Central memory CD4-positive, alpha-beta T cell (primary cell): ENCODE data around the gene KRT85.
"Not testable (repeated sequence)": the region's sequence is repeated elsewhere in the genome, so short reads cannot be mapped to it uniquely, and the experiment has no call there.

Source experiments
- DNase-seq: peaks from one replicate; pipeline ENCODE4 v3.0.0; 2022
- total RNA-seq, 3 experiments: gene quantifications; one replicate each; lab custom pipeline; 2026; lab: John Stamatoyannopoulos, UW

Gene KRT85
- total RNA-seq, result 0 reads per million in 3 experiments

DNA sequence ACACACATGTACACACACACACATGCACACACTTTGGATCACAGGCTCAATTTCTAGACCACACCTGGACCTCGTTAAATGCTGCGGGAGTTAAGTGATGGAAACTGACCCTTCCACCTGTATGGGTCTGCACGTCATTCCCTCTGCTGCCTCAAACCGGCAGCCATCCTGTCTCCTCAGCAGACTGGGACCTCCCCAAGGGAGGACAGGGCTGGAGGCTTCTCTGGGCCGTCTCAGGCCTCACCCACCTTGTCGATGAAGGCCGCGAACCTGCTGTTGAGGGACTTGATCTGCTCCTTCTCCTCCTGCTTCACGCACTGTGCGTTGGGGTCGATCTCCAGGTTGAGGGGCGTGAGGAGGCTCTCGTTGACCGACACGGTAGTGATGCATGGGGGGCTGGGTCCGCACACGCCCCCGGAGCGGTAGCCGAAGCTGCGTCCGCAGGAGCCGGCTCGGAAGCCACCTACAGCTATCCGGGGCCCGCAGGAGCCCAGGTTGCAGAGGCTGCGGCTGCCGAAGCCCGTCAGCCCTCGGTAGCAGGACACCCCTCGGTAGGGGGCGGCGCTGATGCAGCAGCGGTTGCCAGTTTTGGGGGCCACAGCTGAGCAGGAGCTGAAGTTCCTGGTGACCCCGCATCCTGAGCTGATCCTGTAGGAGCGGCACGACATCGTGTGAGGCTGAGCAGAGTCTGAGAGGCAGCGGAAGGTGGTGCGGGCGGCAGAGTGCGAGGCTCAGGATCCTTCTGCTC lies at the start of gene KRT85:
Gene KRT85, minus strand, starts transcription at position 744 of the 748 bp plus-strand sequence. Its CDS starts 76 bp downstream, at position 668.
- DNase-seq, result no peak

DNA sequence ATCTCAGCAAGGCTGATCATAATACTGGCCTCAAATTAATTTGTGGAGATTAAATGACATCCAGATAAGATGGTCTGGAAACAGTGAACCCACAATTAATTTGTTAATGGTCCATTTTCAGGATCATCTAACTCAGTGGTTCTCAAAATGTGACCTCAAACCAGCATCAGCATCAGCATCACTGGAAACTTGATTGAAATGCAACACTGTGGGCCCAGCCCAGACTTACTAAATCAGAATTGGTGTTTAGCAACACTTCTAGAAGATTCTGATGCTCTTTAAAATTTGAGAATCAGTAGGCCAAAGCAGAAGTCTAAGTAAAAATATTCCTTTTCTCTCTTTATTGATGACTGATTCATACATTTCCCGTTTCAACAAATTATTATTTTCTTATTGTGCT lies 49.5 kb upstream of the KRT85 start:
- DNase-seq, result no peak

DNA sequence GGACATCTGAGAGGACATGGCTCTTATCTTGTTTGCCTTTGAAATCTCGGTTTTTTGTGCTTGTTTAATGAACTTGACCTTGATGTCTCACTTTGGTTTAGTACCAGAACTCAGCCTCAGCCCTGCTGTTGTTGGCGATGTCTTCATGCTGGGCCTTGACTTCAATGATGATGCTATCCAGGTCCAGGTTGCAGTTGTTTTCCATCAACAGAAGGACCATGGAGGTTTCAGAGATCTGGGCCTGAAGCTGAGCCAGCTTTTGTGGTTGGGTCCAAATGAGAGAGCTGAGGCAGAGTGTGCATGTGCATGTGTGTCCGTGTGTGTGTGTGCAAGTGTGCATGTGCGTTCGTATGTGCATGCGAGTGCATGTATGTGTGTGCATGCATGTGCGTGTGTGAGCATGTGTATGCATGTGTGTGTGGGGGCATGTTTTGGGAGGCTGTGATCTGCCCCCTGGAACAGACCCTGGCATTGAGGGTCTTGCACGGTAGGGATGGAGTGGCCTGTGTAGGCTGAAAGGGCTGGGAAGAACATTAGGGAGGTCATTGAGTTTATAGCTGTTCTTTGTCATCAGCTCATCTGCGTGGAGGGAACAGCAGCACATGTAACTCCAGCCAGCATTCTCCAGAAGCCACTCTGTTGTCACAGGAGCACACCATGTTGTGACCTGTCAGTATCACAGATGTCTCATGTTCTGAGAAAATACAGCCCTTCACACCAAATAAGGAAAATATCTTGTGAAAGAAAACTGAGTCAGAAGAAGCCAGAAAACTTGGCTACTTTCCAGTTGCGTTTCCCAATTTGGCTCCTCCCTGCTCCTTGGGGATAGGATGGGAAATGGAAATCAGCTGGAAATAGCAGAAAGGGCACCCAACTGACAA lies 48.8 kb upstream of the KRT85 start:
- DNase-seq, result no peak

DNA sequence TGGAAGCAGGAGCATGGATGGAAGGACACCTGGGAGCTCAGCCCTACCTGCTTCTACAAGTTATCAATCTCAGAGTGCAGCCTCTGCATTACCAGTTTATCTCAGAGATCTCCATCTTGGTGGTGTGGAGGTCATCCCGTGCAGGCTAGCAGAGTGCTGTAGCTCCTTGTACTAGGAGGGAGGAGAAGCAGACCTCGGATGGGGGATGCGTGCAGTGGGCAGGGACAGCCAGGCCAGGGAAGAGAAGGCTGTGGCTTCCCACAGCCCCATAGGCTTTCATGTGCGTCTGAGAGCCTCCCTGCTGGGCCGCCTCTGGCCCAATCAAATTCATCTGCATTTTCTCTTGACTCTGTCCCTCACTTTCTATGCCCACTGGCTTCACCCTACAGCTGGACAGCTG lies 47.7 kb upstream of the KRT85 start:
- DNase-seq, result no peak

DNA sequence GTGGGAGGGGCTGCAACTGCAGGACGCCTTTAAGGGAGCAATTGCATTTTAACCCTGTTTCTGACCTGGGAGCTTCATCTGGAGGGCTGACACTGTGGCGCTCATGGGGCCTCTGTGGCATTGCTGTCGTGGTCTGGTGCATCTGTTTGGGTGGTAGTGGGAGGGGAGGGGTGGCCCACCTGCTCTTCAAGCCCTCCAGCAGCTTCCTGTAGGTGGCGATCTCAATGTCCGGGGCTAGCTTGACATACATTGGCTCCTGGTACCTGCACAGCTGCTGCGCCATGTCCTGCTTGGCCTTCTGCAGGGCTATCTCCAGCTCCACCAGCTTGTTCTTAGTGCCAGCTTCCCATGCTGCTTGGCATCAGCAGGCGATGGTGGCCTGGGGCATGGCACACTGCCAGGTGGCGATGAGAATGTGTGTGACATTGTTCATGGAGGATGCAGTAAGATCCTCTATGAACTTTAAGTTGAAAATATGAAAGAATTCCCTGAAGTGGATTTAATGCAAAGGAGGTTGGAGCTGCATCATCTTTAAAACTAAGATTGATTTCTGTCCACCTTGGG lies 46.6 kb upstream of the KRT85 start:
- DNase-seq, result no peak

DNA sequence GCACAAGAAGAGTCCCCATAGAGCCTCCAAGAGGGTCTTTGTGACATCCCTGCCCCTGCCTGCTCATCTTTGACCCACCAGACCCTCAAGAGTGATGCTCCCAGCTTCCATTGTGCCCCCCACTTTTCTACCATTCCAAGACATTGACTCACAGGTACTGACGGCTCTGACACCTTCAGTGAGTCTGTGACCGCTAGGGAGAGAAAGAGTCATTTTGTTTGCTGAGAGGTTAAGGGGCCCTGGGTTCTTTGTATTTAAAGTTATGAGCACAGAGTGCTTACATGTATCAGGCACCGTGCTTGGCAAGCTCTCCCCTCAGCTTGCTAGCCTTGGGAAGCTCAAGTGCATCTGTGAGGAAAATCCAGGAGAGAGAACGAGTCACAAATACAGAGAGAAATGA lies 45.9 kb upstream of the KRT85 start:
- no peak for DNase-seq

DNA sequence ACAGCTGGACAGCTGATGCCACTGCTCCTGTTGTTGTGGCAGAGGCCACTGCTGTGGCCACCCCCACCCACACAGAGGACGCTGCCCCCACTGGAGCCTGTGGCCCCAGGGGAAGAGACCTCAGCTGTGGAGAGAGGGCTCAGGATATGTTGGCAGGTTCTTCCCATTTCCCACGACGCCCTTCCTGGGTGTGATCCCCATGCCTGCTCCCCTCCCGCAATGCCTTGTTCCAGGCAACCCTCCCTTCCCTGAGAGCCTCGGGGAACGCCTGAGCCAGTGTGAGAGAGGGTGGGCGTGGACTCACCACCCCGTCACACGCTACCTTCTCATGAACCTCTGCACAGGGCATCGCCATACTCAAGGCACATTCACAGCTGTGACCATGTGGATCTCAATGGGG lies 44.5 kb upstream of the KRT85 start:
- DNase-seq, result no peak

DNA sequence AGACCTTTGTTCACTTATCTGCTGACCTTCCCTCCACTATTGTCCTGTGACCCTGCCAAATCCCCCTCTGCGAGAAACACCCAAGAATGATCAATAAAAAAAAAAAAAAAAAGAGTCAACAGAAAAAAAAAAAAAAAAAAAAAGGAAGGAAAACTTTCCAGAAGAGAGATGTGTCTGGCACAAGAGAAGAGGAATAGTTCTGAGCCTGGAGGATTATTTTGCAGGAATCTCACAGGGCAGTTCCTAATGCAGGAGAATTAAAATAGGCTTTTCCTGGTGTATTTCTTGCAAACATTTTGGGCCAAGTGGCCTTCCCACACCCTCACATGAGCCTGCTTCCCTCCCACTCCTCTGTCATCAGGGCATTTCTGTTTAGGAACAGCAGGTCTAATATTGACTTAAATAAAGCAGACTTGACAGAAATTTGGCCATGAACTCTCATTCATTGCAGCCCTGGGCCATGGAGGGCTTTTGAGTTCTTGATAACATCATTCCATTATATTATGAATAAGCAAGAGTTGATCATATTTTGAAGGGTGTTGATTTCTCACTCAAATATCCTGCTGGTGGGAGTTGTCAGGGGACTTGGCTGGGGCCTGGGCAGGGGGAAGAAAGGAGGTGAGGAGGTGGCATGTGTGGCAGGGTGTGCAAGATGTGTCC lies 43.4 kb upstream of the KRT85 start:
- DNase-seq, result not testable (repeated sequence)

DNA sequence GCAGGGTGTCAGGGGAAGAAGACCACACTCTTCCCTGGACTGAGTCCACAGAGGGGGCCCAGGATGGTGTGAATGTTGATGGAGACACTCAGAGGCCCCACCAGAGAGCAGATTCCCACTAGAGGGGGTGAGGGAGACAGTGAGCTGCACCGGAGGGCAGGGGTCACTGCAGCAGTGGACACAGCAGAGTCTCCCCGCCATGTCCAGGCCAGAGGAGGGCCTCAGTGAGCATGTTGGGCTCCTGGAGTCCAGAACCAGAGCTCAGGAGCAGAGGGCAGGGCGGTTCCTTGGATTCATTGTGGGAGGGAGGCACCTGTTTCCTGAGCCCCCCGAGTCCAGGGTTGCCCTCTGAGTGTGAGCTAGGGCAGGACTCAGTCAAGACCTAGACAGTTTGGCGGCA lies 40.6 kb upstream of the KRT85 start:
- DNase-seq, result no peak

DNA sequence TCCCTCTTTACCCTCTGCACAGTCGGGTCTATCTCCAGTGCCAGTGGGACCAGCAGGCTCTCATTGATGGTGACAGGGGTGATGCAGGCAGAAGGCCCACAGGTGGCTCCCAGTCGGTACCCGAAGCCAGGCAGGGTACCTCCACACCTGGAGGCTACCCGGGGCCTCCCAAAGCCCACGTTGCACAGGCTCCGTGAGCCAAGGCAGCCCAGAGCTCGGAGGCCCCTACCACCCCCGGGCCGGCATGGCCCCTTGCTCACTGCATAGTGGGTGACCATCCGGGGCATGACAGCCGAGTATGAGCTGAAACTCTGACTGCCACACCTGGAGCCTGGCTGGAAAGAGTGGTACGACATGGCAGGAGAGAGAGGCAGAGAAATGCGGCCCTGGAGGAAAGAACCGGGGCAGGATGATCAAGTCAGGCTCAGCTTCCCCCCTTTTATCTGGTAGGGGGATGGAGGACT lies 38.7 kb upstream of the KRT85 start, which contains the start of gene KRT82:
Gene KRT82, minus strand, starts transcription at position 414 of the 464 bp plus-strand sequence. Its CDS starts 58 bp downstream, at position 356.
- no peak for DNase-seq

DNA sequence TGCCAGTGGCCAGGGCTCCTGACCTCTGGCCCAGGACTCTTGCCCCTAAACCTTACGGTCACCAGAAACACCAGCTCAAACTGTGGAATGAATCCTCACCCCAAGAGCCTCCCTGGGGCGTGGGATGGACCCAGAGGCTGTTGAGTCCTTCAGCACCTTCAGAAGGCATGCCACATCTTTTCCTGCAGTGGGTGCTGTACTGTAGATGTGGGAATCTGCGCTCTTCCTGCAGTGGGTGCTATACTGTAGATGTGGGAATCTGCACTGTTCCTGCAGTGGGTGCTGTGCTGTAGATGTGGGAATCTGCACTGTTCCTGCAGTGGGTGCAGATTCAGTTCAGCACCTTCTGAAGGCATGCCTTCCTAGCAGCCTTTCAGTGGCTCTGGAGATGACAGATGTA lies 37.7 kb upstream of the KRT85 start:
- no peak for DNase-seq

DNA sequence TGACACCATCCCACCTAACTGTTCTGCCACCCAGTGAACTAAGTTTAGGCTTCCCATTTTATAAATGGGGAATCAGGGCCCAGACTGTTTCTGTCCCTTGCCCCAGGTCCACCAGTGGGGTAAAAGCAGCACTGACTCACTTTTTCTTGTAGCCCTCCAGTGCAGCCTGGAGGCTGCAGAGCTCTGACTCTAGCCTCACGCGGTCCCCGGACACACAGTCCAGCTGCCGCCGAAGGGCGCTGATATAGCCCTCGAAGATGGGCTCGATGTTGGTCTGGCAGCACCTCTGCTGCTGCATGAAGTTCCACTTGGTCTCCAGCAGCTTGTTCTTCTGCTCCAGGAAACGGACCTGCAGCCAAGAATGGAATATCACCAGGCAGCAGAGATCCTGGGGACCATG lies 36.3 kb upstream of the KRT85 start:
- no peak for DNase-seq

DNA sequence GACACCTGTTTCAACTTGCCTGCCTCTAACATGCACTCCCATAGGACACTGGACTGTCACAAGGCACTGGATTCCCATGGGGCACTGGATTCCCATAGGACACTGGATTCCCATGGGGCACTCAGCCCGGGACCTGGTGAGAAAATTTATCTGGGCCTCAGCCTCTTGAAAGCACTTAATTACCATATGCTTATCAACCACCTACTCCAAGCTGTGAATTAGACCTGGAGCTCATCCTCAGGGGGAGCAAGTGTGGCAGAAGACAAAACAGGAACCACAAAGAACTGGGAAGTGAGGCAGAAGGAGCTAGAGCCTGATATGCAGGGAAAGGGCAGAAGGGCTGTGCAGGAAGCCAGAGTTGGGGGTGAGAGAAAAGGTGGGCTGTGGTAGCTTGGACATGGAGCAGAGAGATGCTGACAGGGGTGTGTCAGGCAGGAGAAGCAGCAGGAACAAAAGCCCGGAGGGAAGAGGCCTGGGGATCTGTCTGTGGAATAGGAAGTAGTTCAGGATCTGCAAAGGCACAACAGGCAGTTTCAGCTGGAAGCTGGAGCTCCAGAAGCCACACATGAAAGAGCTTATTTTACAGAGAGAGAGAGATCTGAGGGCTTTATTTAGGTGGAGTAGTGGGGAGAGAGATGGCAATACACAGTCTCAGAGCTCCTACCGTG lies 35.7 kb upstream of the KRT85 start:
- DNase-seq, result no peak

DNA sequence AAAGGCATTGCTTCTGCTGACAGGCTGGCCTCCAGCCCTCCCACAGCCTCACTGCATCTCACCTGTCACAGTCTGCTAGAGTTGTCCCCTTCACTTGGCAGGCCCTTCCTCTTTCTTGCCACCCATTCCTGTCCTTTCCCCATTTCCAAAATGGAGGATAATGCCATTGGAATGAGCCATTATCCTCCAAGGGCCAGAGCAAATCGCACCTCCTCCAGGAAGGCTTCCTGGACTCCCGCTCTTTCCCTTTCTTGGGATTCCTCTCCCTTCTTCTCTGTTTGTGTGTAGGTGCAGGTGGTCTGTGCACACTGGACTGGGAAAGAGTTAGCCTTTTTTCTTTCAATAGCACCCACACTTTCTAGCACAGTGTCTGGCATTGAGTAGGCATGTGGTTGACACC lies 35.1 kb upstream of the KRT85 start:
- DNase-seq, result no peak

DNA sequence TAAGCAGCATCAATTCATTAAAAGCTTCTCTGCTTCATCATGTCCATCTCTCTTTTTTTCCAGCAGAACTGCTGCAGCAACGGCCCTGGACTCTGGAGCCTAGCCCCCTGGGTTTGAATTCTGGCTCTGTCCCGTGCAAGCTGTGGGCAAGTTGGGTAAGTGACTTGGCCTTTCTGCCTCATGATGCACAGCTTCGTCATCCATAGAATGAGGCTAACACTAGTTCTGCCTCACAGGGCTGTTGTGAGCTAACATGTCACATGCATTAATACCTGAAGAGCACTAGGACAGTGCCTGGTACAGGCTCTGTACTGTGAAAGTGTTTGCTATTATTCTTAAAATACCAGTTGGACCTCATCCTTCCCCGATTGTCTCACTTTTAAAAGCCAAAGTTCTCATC lies 34.6 kb upstream of the KRT85 start:
- no peak for DNase-seq

DNA sequence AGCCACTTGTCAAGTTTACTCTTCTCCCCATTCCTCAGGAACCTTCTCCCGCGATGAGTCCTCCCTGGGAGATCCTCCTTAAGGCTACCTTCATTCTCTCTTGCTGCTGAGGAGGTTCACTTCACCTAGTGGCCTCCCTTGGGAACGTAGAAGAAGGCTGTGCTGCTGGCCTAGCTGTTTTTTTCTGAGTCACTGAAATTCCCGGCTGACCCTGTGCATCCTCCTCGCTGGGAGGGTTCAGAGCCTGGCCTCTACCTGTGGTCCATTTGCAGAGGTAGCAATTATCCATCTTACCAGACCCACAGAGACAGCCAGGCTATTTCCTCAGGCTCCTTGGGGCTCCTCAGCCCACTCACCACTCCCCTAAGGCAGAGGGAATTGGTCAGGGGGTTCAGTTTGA lies 34.2 kb upstream of the KRT85 start:
- no peak for DNase-seq

DNA sequence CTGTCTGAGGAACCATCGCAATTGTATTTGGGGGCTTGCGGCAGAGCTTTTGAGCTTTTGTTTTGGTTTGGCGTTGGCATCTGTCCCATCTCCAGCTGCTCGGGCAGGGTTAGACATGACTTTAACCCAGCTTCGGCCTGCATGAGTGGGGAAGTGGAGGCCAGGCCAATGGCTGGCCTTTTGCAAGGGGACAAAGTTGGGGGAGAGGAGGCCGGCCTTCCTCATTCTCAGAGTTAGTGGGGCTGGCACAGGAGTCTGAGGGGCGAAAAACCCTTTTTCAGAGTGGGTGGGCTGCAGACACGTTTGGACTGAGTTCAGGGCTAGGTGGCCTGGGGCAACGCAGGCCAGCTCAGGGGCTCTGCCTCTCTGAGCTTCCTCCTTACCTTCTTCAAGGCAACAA lies 33.6 kb upstream of the KRT85 start:
- no peak for DNase-seq

DNA sequence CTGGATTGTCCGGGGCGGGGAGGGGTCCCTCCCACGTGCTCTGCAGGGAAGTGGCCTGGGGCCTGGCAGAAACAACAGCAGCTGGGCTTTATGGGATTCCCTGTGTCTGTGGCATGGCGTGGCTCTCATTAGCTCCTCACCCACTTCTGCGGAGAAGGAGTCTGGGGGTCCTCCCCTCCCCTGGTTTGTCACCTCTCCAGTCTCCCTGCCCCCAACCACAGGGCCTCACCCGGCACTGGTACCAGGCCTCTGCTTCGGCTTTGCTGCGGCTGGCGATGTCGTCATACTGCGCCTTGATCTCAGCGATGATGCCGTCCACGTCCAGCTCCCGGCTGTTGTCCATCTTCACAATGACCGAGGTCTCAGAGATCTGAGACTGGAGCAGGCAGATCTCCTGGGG lies 32.5 kb upstream of the KRT85 start:
- DNase-seq, result no peak

DNA sequence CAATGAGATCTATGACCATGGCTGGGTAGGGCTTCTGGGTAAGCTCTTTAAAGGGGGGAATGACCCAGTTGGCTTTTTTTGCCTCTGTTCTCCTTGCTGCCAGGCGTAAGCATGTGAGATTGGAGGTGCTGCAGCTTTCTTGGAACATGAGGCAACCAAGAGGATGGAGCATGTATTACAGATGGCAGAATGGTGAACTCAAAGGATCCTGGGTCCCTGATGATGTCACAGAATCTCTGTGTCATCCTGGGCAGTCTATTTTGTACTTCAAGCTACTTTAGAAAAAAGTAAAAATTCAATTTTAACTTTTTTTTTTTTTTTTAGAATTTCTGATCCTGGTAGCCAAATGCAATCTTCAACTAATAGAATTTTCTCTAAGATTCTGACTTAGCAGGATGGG lies 30.9 kb upstream of the KRT85 start:
- no peak for DNase-seq

DNA sequence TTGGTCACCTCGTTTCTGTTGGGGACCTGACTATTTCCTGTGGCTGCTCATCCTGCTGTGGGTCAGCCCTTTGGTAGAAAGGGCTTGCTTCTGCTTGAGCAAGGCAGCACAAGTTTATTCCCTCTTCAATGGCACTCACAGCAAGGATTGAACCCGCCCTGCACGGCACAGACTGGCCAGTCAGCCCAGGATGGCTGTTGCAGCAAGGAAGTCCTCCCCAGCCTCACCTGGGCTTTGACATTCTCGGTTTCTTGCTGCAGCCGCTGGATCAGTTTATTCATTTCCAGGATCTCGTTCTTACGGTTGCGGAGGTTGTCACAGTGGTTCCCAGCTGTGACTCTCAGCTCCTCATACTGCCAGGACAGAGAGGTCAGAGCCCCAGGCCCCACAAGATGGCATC lies 29.4 kb upstream of the KRT85 start:
- DNase-seq, result no peak

DNA sequence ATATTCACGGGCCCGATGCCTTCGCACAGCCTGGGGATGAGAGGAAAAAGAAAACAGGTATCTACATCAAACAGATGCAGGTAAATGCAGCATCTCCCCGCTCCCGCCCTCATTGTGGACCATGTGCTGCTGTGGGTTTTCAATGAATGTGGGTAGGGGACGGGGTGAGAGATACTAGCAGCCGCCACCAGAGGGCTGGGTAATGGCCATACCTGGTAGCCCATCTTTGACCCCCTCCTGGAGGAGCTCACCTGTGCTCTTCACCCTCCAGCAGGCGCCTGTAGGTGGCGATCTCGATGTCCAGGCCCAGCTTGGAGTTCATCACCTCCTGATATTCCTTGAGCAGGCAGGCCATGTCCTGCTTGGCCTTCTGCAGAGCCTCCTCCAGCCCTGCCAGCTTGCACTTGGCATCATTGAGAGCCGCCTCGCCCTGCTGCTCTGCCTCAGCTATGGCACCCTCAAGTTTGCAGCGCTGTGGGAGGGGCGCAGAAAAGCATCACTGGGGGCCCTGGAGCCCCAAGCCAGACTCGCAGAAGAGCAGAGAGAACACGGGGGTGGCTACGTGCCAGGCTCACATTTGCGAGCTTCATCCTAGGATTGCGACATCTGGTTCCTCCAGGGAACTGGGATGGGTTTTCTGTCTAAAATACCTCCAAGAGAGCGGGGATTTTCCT lies 28.6 kb upstream of the KRT85 start:
- DNase-seq, result no peak
